T follicular helper cell (primary cell): ENCODE results near the gene GSTO1.

Source experiments
- DNase-seq: peaks from one replicate; pipeline ENCODE4 v3.0.0-alpha.2; 2020; ENCODE audit warnings: low read depth

GSTO1 gene

DNA sequence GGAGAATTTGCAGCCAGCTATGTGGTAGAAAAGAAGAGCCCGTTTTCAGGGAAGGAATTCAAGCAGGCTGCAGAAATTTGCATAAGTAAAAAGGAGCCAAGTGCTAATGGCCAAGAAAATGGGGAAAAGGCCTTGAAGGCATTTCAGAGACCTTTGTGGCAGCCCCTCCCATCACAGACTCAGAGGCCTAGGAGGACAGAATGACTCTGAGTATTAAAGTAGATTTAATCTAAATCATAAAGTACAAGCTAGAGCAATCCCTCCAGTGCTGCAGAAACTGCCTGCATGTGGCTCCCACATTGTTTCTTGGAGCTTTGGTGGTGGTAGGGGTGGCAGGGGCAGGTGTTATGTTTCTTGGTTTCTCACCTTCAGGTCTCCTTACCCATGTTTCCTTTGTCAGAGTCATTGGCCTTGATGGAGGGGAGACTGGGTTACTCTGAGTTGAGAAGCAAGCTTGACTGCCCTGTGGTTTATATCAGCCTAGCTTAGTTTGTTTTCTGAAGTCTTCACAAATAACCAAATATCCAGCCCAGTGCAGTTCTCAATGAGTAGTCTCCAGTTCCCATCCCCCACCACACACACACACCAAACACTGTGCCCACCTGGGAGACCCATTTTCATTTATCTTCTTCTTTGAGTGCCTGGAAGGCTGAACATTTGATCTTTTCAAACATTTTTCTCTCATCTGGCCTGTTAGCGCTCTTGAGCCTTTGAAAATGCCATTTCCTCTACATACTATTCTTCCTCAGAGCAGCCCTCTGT, 49.1 kb downstream of the GSTO1 start:
- no peak for DNase-seq

DNA sequence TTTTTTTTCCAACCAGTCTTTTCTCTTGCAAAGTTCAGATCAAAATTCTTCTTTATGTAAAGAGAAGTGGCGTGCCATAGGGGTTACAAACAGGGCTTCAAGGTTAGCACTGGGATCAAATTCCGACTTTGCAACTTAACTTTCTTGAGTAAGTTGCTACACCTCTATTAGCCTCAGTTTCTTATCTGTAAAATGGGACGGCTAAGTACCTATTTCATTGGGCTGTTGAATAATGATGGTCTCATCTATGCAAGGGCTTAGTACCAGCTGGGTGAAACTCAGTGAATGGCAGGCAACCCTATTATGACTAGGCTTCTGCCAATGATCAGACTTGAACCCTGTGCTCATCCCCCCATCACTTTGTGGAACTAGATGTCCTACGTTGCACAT, 49.7 kb downstream of the GSTO1 start:
- no peak for DNase-seq

DNA sequence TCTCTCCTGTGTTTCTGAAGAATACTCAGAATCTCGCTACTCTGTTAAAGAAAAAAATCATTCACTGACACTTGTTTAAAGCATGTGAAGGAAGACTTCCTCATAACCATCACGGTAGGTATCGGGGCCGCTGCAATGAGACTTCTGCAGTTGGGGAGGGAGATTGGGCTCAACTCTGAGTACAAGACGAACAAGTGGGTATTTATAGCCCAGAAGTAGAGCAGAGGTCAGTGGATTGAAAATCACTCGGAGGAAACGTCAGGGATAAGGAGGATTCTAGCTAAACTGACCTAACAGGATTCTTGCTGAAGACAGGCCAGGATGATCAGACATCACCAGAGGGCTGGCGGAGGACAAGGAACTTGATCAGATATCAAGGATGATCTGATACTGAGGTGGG, 50.2 kb downstream of the GSTO1 start:
- DNase-seq, result no peak

DNA sequence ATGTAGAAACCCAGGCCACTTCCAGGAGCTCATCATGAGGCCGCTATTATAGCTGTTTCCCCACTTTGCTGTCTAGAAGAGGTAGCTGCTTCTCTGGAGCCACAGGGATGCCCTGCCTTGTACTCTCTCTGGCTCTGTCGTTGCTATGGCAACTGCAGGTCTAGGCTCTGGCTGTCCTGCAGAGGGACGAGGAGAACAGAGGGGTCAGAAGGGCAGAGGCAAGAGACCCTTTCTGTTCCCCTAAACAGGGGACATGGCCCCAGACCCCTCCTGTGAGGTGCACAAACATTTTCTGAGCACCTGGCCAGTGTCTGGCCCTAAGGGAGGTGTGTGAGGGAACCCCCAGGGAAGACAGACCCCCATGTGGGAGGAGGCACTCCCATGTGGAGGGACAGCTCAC, 52.2 kb downstream of the GSTO1 start:
- DNase-seq, result no peak

DNA sequence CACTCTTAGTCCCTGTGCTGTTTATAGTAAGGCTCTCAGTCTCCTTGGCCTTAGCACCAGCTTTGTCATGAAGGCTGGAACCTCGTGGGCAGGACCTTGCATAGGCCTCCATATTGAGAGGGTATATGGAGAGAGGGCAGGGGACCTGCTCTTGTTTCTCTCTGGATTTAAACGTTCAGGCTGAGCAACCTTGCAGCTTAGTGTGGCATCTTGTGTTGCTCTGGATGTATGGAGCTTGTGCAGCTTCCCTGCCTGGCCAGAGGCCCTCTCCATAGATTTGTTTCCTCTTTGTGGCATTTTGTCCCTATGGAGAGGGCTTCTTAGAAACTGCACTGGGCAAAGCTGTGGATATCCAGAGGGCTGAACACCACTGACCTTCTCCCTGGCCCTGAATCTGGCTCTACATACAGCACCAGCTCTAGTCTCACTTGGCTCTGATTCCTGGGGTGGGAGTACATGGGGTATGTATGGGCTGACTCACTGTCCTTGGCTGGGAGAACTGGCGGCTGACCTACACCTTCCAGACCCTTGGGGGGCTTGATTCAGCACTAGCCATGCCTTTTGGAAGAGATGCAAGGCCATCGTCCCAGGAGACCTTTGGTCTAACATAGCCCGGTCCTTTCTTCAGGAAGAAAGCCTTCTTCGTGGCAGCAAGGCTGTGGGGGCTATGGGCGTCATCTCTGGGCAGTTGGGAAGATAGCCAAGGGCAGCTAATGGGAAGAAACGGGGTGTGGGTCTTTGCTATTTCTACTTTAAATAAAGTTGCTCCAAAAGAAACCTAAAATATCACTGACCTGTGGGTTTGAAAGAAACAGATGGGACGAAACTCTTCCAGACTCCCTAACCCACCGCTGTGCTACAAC, 53.1 kb downstream of the GSTO1 start:
- no peak for DNase-seq

DNA sequence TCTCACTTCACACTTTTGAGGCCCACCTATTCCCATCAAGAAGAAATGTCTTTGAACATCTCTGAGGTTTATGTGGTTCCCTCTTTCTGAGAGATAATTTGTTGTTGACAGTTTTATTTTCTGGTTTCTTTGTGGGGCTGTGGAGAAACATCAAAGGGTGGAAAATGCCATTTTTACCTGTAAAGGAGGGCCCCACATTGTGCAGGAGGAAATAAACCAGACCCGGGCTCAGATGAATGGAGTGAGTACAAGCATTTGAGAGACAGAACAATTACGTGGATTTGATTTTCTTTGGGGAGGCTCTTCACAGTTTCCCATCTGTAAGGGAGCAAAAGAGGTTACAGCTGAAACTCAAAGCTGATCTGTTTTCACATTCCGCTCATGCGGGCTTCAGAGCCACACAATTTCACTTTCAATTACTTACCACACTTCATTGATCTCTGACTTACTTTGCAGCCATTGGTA, 53.8 kb downstream of the GSTO1 start:
- DNase-seq, result no peak

DNA sequence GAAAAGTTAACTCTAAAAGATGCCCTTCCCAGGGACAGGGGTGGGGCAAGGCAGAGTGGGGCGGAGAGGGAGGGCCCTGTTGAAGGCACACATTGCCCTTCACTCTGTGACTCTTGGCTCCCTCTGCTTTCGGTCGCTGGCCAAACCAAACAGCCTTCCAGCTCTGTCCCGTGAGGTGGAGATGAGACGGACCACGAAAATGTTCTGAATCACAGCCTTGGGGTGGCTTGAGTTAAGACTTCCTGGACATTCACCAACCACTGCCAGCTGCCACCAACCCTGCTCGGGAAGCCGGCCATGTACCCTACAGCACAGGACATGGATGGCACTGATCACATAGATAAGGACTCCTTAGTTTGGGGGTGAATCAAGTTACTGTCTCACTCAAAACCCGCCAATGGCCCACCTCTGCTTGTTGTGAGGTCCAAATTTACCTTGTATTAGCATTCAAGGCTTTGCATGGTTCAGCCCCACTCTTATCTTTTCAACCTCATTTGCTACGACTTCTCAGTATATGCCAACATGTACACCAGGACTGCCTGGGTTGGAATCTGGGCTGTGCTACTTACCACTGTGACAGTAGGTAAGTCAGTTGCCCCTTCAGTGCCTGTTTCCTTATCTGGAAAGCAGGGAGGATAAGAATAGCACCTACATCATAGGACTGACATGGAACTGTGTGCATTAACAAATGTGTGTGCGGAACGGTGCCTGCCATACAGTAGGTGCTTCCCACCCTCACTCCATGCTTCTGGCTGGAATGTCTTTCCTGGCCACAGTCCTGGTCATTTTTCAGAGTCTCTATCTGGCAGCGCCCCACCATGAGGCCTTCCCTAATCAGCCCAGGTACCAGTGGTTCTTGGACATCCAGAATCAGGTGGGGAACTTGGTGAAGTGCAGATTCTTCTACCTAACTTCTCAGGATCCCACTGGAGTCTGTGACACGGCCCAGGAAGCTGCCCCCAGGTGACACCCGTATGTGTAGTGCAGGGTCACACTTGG, 55.6 kb downstream of the GSTO1 start:
- DNase-seq, result no peak

DNA sequence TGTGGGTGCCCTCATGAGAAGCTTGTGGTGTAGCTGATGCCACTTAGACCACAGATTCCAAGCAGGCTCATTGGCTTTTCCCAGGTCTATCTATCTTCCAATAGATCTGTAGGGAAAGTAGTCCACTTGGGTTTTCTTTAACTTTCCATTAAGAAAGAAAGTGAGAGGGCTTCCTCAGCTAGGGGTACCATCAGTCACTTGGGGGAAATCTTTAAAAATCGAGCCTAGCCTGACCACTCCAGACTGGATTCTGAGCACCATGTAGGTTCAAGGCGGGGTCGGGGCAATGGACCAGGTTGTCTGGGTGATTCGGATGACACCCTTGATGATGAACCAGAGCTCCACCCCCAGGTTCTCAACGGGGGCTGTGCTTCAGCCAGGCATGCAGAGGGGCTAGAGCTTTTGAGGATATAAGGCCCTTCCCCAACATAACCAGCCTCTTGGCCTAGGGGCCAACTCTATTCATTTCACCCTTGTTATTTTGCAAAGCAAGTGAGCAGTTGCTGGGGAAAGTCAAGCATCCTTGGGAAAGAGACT, 56.6 kb downstream of the GSTO1 start:
- no peak for DNase-seq

DNA sequence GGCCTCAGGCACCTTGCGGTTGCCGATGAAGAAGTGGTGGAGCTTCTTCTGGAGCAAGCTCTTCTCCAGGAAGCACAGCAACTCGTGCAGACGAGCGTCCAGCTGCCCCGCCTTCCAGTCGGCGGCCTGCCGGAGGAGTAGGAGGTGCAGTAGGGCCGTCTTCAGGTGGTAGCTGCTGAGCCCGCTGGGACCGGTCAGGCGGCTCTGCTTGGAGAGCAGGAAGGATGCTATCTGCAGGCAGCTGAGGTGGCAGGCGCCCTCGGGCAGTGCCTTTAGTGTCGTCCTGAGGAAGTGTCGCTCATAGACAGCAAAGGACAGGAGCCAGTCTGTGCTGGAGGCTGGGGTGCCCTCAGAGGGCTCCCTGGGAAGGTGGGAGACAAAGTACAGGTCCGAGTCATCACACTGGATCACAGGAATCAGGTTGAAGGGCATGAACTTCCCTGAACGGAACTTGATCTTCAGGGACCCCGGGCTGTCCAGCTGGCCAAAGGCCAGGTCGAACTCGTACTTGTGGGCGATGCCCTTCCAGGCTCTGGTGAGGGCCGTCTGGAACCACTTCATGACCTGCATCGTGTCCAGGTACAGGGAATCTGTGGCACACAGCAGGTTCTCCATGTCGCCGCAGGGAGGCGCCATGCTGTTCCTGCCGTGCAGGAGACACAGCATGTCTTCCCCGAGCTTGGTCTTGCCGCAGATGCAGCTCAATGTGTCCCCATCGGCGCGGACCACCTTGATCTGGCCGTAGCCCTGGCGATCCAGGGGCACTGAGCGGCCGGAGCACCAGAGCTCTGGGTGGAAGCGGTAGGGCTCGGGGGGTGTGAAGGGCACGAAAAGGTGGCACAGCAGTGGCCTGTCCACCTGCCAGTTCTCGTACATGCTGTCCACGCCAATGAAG, 60.1 kb downstream of the GSTO1 start:
- no peak for DNase-seq

DNA sequence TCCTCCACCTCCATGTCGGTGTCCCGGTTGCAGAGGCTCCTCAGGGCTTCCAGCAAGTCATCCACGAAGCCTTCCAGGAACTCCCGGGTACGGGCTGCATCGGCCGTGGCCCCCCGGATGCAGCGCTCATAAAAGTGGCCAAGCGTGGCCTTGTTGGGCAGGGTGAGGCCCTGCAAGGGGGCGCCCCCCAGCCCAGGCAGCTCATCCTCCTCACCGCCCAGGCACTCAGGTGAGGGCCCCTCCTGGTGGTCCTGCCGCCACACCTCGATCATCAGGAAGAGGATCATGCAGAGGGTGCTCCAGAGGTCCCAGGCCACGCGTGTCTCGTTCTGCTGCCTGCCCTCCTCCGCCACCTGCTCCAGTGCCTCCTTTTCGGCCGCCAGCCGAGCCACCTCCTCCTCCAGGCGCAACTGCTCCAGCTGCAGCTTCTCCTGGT, 60.8 kb downstream of the GSTO1 start:
- no peak for DNase-seq

DNA sequence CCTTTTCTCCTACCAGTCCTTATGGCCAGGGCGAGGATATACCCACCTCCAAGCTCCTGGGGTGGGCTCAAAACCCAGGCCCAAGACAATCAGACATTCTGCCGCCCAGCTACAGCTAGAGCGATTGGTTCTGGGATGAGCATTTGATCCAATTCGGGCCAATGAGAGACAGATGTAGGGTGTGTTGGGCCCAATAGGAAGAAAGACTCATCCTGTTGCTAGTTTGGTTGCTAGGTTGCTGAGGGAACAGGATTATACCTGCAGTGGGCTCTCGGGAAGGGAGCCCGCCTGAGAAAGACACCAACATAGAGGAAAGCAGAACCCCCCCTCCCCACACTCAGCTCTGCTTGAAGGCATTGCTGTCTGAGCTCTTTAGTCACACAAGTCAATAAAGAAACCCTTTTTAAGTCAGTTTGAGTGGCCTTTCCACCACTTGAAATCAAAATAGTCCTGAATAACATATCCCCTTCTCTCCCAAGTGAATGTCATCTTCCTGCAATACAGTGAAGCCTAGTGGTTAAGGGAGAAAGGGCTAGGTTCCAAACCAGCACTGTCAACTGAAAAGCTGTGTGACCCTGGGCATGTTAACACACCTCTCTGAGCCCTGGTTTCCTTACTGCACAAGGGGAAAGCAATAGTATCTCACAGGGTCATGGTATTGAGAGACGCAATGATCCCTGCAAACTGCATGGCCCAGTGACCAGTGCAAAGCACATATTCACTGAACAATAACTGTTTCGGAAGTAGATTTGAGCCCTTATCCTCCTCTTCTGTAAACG, 61.8 kb downstream of the GSTO1 start:
- no peak for DNase-seq
